K562 (cell line): ENCODE results near the gene LDLR. TPM values are rescaled to one million over a fixed set of nuclear protein-coding genes. Genes with fewer than 3 reads are reported as not detected.
A peak's percentile ranks its signal among the peaks of the same experiment; 100 is the strongest.

ENCODE experiments used
- CBX1 ChIP-seq: sonication (generic); IDR thresholded peaks from 2 replicates; pipeline ENCODE4 v1.6.1; 2016; ENCODE audit warnings: antibody characterized with exemption, low read depth, mild to moderate bottlenecking
- CHD4 ChIP-seq: fragments of 200-600 bp; sonication (generic); IDR thresholded peaks from 3 replicates; pipeline ENCODE4 v1.6.1; 2012; ENCODE audit warnings: low read depth, mild to moderate bottlenecking, mixed read lengths, low read length, inconsistent platforms; ENCODE audit not compliant: insufficient read depth, insufficient replicate concordance, poor library complexity, severe bottlenecking
- ELF4 ChIP-seq: fragments of 450-650 bp; formaldehyde crosslinking; IDR thresholded peaks from 2 replicates; pipeline ENCODE4 v1.4.0; 2022; ENCODE audit warnings: missing genetic modification characterization
- GABPA ChIP-seq: fragments of 200-800 bp; sonication (Bioruptor generic); conservative IDR thresholded peaks from 2 replicates; pipeline ENCODE4 v1.6.1; 2016; ENCODE audit warnings: low read depth, missing genetic modification characterization, missing compliant biosample characterization
- GTF2F1 ChIP-seq: IDR thresholded peaks from 2 replicates; pipeline ENCODE4 v1.6.1; 2011; ENCODE audit warnings: low read depth, low read length, improper control_type of control experiment
- HNRNPL ChIP-seq: fragments of 200-400 bp; formaldehyde crosslinking; IDR thresholded peaks from 2 replicates; pipeline ENCODE4 v1.6.1; 2017; ENCODE audit warnings: low read depth, mild to moderate bottlenecking, low read length
- HOXB6 ChIP-seq: fragments of 250-450 bp; sonication (Bioruptor Pico); IDR thresholded peaks from 2 replicates; pipeline ENCODE4 v1.5.1; 2022; ENCODE audit warnings: mild to moderate bottlenecking, borderline replicate concordance
- MAFG ChIP-seq: fragments of 450-650 bp; conservative IDR thresholded peaks from 2 replicates; pipeline ENCODE4 v1.6.1; 2016; ENCODE audit warnings: missing genetic modification characterization, missing compliant biosample characterization
- MAZ ChIP-seq, 2 experiments: fragments of 450-650 bp in 1 of 2; sonication (generic) in 1 of 2; formaldehyde crosslinking; IDR thresholded peaks in 1 of 2; conservative IDR thresholded peaks in 1 of 2; 2 replicates each; pipeline versions ENCODE4 v1.4.0 to v1.5.0; 2020; ENCODE audit warnings: mild to moderate bottlenecking in 1 of 2, missing genetic modification reagents in 1 of 2
- MTF1 ChIP-seq: fragments of 250-450 bp; sonication (Bioruptor Pico); IDR thresholded peaks from 2 replicates; pipeline ENCODE4 v1.9.0; 2021; ENCODE audit warnings: moderate library complexity, mild to moderate bottlenecking, inconsistent platforms, borderline replicate concordance
- NFRKB ChIP-seq: fragments of 450-650 bp; IDR thresholded peaks from 2 replicates; pipeline ENCODE4 v1.6.1; 2016; ENCODE audit warnings: low read depth
- NRF1 ChIP-seq, 2 experiments: fragments of 450-650 bp; IDR thresholded peaks in 1 of 2; conservative IDR thresholded peaks in 1 of 2; 2 replicates each; pipeline ENCODE4 v1.6.1; 2014; ENCODE audit warnings: mild to moderate bottlenecking in 2 of 2
- POLR2AphosphoS2 ChIP-seq: IDR thresholded peaks from 2 replicates; pipeline ENCODE4 v1.6.1; 2012; ENCODE audit warnings: low read length, improper control_type of control experiment
- POLR3A ChIP-seq: IDR thresholded peaks from 2 replicates; pipeline ENCODE4 v1.6.1; 2011; ENCODE audit warnings: borderline replicate concordance, mild to moderate bottlenecking, moderate library complexity; ENCODE audit not compliant: insufficient read length, insufficient read depth; ENCODE audit errors: extremely low read depth
- RBM17 ChIP-seq: fragments of 200-400 bp; formaldehyde crosslinking; IDR thresholded peaks from 2 replicates; pipeline ENCODE4 v1.6.1; 2017; ENCODE audit warnings: low read depth, mild to moderate bottlenecking, low read length, borderline replicate concordance
- TBP ChIP-seq: optimal IDR thresholded peaks from 2 replicates; pipeline ENCODE3; 2011; ENCODE audit warnings: low read depth, low read length, improper control_type of control experiment
- YY1 ChIP-seq, 3 experiments: IDR thresholded peaks; 2 replicates each; pipeline ENCODE4 v1.6.1; 2011; ENCODE audit warnings: low read length in 2 of 3, mild to moderate bottlenecking in 2 of 3, moderate library complexity in 2 of 3, borderline replicate concordance in 1 of 3, control low read depth in 1 of 3, low read depth in 1 of 3; ENCODE audit not compliant: insufficient read depth in 3 of 3, insufficient replicate concordance in 2 of 3, control insufficient read depth in 1 of 3, insufficient read length in 1 of 3; ENCODE audit errors: extremely low read depth in 1 of 3
- ZBTB1 ChIP-seq: sonication (generic); formaldehyde crosslinking; IDR thresholded peaks from 2 replicates; pipeline ENCODE4 v1.8.1; 2023; ENCODE audit warnings: missing genetic modification reagents, low read depth, mild to moderate bottlenecking, borderline replicate concordance
- ZKSCAN1 ChIP-seq: fragments of 150-350 bp; IDR thresholded peaks from 2 replicates; pipeline ENCODE4 v1.6.1; 2016; ENCODE audit warnings: low read depth, low read length
- polyA plus RNA-seq, 8 experiments: library from polyadenylated mRNA; depleted of rRNA in 4 of 8; stranded (reverse) in 5 of 8; unstranded in 3 of 8; fragments of >200 nt; fragmentation: Nextera tagmentation in 2 of 8; fragmentation: Illumina TruSeq in 1 of 8; extraction: Ambion mirVana in 2 of 8; extraction: Trizol in 1 of 8; gene quantifications; 2 replicates each; pipeline versions ENCODE4 v1.2.1 to v1.2.3, GENCODE V29; 2011 to 2014; ENCODE audit warnings: inconsistent platforms in 1 of 8, missing spikeins in 1 of 8
- total RNA-seq, 7 experiments: library from RNA; depleted of rRNA in 6 of 7; stranded (reverse); fragments of >200 nt in 6 of 7; fragmentation: Illumina TruSeq in 2 of 7; extraction: Trizol in 2 of 7; gene quantifications; 2 replicates each; pipeline versions ENCODE4 v1.2.1 to v1.2.3, GENCODE V29; 2011 to 2021; ENCODE audit warnings: low replicate concordance in 1 of 7
- TF ChIP-seq, protein P1 (sequence below): sonication (generic); formaldehyde crosslinking; IDR thresholded peaks from 2 replicates; pipeline ENCODE4 v1.8.1; 2023; ENCODE audit warnings: mild to moderate bottlenecking, missing genetic modification reagents
- TF ChIP-seq, protein P2 (sequence below): fragments of 250-450 bp; sonication (Bioruptor Pico); IDR thresholded peaks from 2 replicates; pipeline ENCODE4 v1.4.0; 2020; ENCODE audit warnings: mild to moderate bottlenecking
- TF ChIP-seq, protein P3 (sequence below): fragments of 450-650 bp; IDR thresholded peaks from 2 replicates; pipeline ENCODE4 v1.6.1; 2017; ENCODE audit warnings: mild to moderate bottlenecking, moderate library complexity

LDLR gene
- total and polyA plus RNA-seq, 9 of the 15 experiments (the other 6 are each of a cell fraction or from before 2014, with no cell fraction given): 19.9 to 114 (median 56.3) TPM

DNA sequence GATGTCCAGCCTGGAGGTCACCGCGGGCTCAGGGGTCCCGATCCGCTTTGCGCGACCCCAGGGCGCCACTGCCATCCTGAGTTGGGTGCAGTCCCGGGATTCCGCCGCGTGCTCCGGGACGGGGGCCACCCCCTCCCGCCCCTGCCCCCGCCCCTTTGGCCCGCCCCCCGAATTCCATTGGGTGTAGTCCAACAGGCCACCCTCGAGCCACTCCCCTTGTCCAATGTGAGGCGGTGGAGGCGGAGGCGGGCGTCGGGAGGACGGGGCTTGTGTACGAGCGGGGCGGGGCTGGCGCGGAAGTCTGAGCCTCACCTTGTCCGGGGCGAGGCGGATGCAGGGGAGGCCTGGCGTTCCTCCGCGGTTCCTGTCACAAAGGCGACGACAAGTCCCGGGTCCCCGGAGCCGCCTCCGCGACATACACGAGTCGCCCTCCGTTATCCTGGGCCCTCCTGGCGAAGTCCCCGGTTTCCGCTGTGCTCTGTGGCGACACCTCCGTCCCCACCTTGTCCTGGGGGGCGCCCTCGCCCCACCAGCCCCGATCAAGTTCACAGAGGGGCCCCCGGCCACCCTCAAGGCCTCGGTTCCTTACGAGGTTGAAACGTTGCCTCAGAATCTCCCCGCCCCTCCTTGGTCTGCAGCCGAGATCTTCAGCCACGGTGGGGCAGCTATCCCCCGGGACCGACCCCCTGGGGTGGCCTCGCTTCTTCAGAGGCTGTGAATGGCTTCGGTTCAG is 1.2 kb downstream of the LDLR start (continued):
- peak; percentile 71 for TF ChIP-seq TBP
- TF ChIP-seq, protein P1, sequence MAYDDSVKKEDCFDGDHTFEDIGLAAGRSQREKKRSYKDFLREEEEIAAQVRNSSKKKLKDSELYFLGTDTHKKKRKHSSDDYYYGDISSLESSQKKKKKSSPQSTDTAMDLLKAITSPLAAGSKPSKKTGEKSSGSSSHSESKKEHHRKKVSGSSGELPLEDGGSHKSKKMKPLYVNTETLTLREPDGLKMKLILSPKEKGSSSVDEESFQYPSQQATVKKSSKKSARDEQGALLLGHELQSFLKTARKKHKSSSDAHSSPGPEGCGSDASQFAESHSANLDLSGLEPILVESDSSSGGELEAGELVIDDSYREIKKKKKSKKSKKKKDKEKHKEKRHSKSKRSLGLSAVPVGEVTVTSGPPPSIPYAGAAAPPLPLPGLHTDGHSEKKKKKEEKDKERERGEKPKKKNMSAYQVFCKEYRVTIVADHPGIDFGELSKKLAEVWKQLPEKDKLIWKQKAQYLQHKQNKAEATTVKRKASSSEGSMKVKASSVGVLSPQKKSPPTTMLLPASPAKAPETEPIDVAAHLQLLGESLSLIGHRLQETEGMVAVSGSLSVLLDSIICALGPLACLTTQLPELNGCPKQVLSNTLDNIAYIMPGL (CRISPR knock-in tag): 0 out of 2 replicates have a peak, but pooled peaks have one; percentile 19
- peak in 2 of 3 experiments; percentile 44 to 46 for TF ChIP-seq YY1 (IDR thresholded peaks at IDR 0.05; ENCODE audit: borderline replicate concordance in 1 of 3, control insufficient read depth in 1 of 3, extremely low read depth in 1 of 3, insufficient read depth in 3 of 3, insufficient read length in 1 of 3, insufficient replicate concordance in 2 of 3, low read depth in 1 of 3, low read length in 2 of 3)
- TF ChIP-seq NFRKB: no peak; the same call in 1 of the 2 replicates
- TF ChIP-seq ELF4 (CRISPR knock-in tag): 0 out of 2 replicates have a peak, but pooled peaks have one; percentile 22
- no peak for TF ChIP-seq GTF2F1
- TF ChIP-seq MAFG (tag): no peak
- TF ChIP-seq, protein P2, sequence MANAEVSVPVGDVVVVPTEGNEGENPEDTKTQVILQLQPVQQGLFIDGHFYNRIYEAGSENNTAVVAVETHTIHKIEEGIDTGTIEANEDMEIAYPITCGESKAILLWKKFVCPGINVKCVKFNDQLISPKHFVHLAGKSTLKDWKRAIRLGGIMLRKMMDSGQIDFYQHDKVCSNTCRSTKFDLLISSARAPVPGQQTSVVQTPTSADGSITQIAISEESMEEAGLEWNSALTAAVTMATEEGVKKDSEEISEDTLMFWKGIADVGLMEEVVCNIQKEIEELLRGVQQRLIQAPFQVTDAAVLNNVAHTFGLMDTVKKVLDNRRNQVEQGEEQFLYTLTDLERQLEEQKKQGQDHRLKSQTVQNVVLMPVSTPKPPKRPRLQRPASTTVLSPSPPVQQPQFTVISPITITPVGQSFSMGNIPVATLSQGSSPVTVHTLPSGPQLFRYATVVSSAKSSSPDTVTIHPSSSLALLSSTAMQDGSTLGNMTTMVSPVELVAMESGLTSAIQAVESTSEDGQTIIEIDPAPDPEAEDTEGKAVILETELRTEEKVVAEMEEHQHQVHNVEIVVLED: no peak
- TF ChIP-seq, protein P3, sequence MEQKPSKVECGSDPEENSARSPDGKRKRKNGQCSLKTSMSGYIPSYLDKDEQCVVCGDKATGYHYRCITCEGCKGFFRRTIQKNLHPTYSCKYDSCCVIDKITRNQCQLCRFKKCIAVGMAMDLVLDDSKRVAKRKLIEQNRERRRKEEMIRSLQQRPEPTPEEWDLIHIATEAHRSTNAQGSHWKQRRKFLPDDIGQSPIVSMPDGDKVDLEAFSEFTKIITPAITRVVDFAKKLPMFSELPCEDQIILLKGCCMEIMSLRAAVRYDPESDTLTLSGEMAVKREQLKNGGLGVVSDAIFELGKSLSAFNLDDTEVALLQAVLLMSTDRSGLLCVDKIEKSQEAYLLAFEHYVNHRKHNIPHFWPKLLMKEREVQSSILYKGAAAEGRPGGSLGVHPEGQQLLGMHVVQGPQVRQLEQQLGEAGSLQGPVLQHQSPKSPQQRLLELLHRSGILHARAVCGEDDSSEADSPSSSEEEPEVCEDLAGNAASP: no peak
- no peak for TF ChIP-seq MTF1 (CRISPR knock-in tag)
- no peak for TF ChIP-seq HOXB6
- TF ChIP-seq POLR2AphosphoS2: peak; percentile 39; the same call in 1 of the 2 replicates
- TF ChIP-seq POLR3A: no peak
- no peak for TF ChIP-seq ZKSCAN1
- TF ChIP-seq MAZ (CRISPR knock-in tag; conservative IDR thresholded peaks at IDR 0.05 in 1 of 2, IDR thresholded peaks at IDR 0.05 in 1 of 2): peak; percentile 45 to 48
- no peak for TF ChIP-seq CHD4
- no peak for TF ChIP-seq ZBTB1 (CRISPR knock-in tag)
- TF ChIP-seq NRF1 (conservative IDR thresholded peaks at IDR 0.05 in 1 of 2, IDR thresholded peaks at IDR 0.05 in 1 of 2): peak in 1 of 2 experiments; percentile 24; a peak in 2 of 4 replicates
- no peak for TF ChIP-seq HNRNPL
- no peak for TF ChIP-seq RBM17
- peak; percentile 32; the same call in 1 of the 2 replicates for TF ChIP-seq CBX1
- peak; percentile 49 for TF ChIP-seq GABPA (tag)
